ENCODE measurements around the gene SPATA31E1.

DNA sequence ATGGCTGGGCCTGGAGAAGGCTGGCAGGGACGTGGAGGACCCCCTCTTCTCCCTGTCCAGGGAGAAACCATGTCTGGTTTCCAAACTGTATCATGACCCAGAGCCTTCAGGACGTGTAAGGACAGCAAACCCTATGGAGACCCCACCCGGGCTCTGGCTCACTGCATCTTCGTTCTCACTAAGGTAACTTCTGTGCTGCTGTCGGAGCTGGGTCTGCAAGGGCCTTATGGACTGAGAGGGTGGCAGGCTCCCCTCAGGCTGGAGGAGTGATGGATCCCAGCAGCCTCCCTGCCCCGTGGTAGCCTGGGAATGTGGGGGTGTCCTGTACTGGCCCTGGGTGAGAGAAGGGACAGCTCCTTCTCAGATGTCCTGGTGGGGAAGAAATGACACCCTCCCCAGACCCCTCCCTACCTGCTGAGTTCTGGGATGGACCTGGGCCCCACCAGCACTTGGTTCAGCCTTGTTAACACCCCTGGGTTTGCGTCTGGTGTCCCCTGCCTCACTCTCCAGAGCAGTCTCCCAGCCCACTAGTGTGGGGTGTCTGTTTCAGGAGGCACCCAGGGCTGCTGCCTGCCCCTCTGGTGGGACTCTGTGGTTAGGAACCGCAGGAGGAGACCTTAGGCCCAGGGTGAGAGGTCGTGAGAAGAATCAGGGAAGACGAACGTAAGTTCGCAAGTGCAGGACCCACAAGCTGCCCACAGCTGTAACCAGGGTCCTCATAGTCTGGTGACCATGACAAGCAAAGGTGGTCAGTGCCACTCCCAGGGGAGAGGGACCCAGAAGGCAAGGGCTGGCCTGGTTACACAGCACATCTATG, 6.6 kb downstream of the SPATA31E1 start:
- TF ChIP-seq, protein P1, sequence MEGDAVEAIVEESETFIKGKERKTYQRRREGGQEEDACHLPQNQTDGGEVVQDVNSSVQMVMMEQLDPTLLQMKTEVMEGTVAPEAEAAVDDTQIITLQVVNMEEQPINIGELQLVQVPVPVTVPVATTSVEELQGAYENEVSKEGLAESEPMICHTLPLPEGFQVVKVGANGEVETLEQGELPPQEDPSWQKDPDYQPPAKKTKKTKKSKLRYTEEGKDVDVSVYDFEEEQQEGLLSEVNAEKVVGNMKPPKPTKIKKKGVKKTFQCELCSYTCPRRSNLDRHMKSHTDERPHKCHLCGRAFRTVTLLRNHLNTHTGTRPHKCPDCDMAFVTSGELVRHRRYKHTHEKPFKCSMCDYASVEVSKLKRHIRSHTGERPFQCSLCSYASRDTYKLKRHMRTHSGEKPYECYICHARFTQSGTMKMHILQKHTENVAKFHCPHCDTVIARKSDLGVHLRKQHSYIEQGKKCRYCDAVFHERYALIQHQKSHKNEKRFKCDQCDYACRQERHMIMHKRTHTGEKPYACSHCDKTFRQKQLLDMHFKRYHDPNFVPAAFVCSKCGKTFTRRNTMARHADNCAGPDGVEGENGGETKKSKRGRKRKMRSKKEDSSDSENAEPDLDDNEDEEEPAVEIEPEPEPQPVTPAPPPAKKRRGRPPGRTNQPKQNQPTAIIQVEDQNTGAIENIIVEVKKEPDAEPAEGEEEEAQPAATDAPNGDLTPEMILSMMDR (conservative IDR thresholded peaks at IDR 0.05 in 1 of 2, IDR thresholded peaks at IDR 0.05 in 1 of 2; ENCODE audit: low read depth in 1 of 2, low read length in 2 of 2), result no peak
- no peak for TF ChIP-seq EZH2 (IDR thresholded peaks at IDR 0.05; ENCODE audit: low read length, missing control alignments)

Data from fibroblast of lung (primary cell).